Measurements from ENCODE around the gene PRPF31.

GRCh38 chr19:54099190-54099902 is 16.2 kb upstream of the PRPF31 start:
- TF ChIP-seq TAF1 (IDR thresholded peaks at IDR 0.05; ENCODE audit: borderline replicate concordance, insufficient read depth, low read length) (no peak), POLR2AphosphoS5 (IDR thresholded peaks at IDR 0.05; ENCODE audit: low read depth, low read length) (no peak), SIN3A (IDR thresholded peaks at IDR 0.05; ENCODE audit: borderline replicate concordance, insufficient read depth, low read length) (no peak)

Measured in PFSK-1 (cell line).